Lung (tissue), 12 donors: ENCODE results near the gene TAF1B. TPM values are rescaled to one million over a fixed set of nuclear protein-coding genes. Genes with fewer than 3 reads are reported as not detected.
A peak's percentile ranks its signal among the peaks of the same experiment; 100 is the strongest.

Experiments used
- ATAC-seq: fragments of 200-7000 bp; cut with Tn5 transposase; one replicate; pipeline ENCODE4 v1.9.1; 2020; ENCODE audit warnings: moderate number of reproducible peaks; ENCODE audit not compliant: insufficient read depth, low FRiP score
- DNase-seq, 3 donors: peaks; one replicate each; pipeline ENCODE4 v3.0.0-alpha.2; 2013 to 2017
- H3K27ac ChIP-seq, 2 donors: one replicate each; pipeline ENCODE4 v1.5.1; 2013; ENCODE audit warnings: mild to moderate bottlenecking in 2 of 2, moderate library complexity in 2 of 2, control low read depth in 1 of 2, inconsistent platforms in 1 of 2, low read depth in 1 of 2, low read length in 1 of 2
- H3K27me3 ChIP-seq, 3 donors: one replicate each; pipeline ENCODE4 v1.5.1; 2013; ENCODE audit warnings: low read length in 2 of 3; ENCODE audit not compliant: control insufficient read depth in 3 of 3, insufficient read depth in 3 of 3
- H3K36me3 ChIP-seq, 4 donors: one replicate each; pipeline ENCODE4 v1.5.1; 2013; ENCODE audit warnings: low read length in 4 of 4, mild to moderate bottlenecking in 1 of 4, moderate library complexity in 1 of 4; ENCODE audit not compliant: control insufficient read depth in 4 of 4, insufficient read depth in 4 of 4
- H3K4me1 ChIP-seq, 5 donors: one replicate each; pipeline ENCODE4 v1.5.1; 2013; ENCODE audit warnings: low read length in 5 of 5, mild to moderate bottlenecking in 2 of 5, moderate library complexity in 1 of 5; ENCODE audit not compliant: control insufficient read depth in 5 of 5, insufficient read depth in 5 of 5
- H3K4me3 ChIP-seq: one replicate; pipeline ENCODE4 v1.5.1; 2013; ENCODE audit warnings: mild to moderate bottlenecking, control low read depth, moderate library complexity
- H3K9ac ChIP-seq, 2 donors: one replicate each; pipeline ENCODE4 v1.5.1; 2013; ENCODE audit warnings: low read length in 2 of 2, control low read depth in 1 of 2; ENCODE audit not compliant: insufficient read depth in 1 of 2
- H3K9me3 ChIP-seq, 4 donors: one replicate each; pipeline ENCODE4 v1.5.1; 2013; ENCODE audit warnings: low read length in 3 of 4, mild to moderate bottlenecking in 1 of 4, moderate library complexity in 1 of 4; ENCODE audit not compliant: control insufficient read depth in 4 of 4, insufficient read depth in 3 of 4
- WGBS, 2 donors: extraction: QIAGEN DNeasy Blood & Tissue Kit; methylation state at CpG; one replicate each; pipeline ENCODE4 v1.1.7; 2013; 5-methylcytosine and 5-hydroxymethylcytosine counted together
- polyA plus RNA-seq, 2 donors: library from polyadenylated mRNA; stranded (reverse); fragments of 200-250 nt; gene quantifications; one replicate each; pipeline ENCODE4 v1.2.1, GENCODE V29; 2013
- total RNA-seq, 2 donors: library from RNA; depleted of rRNA in 1 of 2; stranded (reverse); fragments of >200 nt in 1 of 2; gene quantifications; one replicate each; pipeline ENCODE4 v1.2.1, GENCODE V29; 2014 to 2021
- TF ChIP-seq, protein P1 (sequence below): IDR thresholded peaks from 2 replicates; pipeline ENCODE4 v1.5.1; 2012; ENCODE audit warnings: mild to moderate bottlenecking; ENCODE audit errors: control extremely low read depth, extremely low read depth
- donor health status: control.
- donor health status: control.
- donor health status: Bipolar disorder and iron deficiency.
- donor health status: healthy.
- donor health status: DM: yes; HTN: yes; CAD: no.

TAF1B gene
- total and polyA plus RNA-seq, 4 donors, result 6.1 to 46.3 (median 14.9) TPM

DNA sequence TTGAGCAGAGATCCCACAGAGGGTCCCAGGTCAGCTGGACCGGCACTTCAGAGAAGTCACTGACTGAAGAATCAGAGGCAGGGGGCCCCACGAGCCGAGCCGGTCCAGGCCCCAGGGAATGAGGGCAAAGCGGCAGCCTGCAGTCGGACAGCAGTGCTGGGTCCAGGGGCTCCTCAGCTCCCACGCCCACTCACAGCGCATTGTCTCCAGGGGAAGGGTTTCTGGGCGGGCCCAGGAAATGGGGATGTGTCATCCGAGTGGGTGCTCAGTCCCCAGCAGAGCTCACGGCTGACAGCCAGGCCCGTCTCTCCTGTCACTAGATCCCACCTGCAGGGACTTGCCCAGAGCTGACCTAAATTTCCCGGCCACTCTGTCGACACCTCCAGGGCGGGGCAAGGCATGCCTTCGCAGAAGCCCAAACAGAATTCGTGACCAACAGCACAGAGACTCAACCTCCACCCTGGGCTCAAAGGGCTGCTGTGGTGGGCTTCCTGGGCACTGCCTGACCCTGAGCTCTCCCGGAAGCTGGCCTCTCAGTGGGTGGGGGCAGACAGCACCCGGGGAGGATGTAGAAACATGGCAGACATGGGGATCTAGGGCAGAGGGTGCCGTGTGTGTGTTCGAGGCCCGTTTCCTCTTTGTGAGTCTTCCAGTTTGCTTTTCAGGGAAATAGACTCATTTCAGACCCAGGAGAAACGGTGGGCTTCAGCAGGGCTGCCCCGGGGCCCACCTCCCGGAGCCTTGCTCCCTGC lies 42.1 kb upstream of the TAF1B start:
- Histone ChIP-seq H3K36me3 (no peaks in the 10 kb centered on the region), H3K9me3 (no peaks in the 10 kb centered on the region), H3K9ac (no peak overlapping the region), H3K27ac (peak overlapping the region in 1 of 2 donors; percentile 61), H3K27me3 (no peaks in the 10 kb centered on the region), H3K4me3 (no peak overlapping the region), H3K4me1 (peaks cover 0 to 23% (median 4%) of the 10 kb centered on the region in 5 donors)
- ATAC-seq (peak; percentile 12), DNase-seq (no peak)
- 74 to 81% methylated on average over 25 of the region's 25 CpGs for WGBS, 2 donors
- TF ChIP-seq, protein P1, sequence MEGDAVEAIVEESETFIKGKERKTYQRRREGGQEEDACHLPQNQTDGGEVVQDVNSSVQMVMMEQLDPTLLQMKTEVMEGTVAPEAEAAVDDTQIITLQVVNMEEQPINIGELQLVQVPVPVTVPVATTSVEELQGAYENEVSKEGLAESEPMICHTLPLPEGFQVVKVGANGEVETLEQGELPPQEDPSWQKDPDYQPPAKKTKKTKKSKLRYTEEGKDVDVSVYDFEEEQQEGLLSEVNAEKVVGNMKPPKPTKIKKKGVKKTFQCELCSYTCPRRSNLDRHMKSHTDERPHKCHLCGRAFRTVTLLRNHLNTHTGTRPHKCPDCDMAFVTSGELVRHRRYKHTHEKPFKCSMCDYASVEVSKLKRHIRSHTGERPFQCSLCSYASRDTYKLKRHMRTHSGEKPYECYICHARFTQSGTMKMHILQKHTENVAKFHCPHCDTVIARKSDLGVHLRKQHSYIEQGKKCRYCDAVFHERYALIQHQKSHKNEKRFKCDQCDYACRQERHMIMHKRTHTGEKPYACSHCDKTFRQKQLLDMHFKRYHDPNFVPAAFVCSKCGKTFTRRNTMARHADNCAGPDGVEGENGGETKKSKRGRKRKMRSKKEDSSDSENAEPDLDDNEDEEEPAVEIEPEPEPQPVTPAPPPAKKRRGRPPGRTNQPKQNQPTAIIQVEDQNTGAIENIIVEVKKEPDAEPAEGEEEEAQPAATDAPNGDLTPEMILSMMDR, result no peak

DNA sequence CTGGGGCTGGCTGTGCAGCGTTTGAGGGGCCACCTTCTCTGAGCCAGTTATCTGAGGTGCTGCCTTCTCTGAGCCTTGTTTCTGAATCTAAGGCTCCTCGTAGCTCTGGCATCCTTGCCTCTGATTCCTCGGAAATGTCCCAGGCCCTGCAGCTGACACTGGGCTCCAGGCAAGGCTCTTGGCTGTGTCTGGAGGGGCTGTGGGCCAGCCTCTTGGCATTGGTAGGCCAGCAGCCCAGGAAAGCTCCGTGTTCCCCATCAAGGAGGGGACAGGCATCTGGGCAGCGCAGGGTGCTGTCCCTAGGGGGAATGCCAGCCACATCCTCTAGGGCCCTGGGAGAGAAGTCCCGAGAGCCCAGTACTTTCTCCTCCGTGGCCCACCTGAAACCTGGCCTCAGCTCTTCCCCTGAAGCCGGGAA lies 40.7 kb upstream of the TAF1B start:
- Histone ChIP-seq H3K9ac (no peak overlapping the region), H3K36me3 (no peaks in the 10 kb centered on the region), H3K9me3 (no peaks in the 10 kb centered on the region), H3K27ac (no peak overlapping the region), H3K4me1 (peaks cover 0 to 30% (median 4%) of the 10 kb centered on the region in 5 donors), H3K27me3 (no peaks in the 10 kb centered on the region), H3K4me3 (no peak overlapping the region)
- WGBS, 2 donors, result 87 to 93% methylated on average over 8 of the region's 8 CpGs
- ATAC-seq (no peak), DNase-seq (no peak)
- TF ChIP-seq, protein P1, result no peak

DNA sequence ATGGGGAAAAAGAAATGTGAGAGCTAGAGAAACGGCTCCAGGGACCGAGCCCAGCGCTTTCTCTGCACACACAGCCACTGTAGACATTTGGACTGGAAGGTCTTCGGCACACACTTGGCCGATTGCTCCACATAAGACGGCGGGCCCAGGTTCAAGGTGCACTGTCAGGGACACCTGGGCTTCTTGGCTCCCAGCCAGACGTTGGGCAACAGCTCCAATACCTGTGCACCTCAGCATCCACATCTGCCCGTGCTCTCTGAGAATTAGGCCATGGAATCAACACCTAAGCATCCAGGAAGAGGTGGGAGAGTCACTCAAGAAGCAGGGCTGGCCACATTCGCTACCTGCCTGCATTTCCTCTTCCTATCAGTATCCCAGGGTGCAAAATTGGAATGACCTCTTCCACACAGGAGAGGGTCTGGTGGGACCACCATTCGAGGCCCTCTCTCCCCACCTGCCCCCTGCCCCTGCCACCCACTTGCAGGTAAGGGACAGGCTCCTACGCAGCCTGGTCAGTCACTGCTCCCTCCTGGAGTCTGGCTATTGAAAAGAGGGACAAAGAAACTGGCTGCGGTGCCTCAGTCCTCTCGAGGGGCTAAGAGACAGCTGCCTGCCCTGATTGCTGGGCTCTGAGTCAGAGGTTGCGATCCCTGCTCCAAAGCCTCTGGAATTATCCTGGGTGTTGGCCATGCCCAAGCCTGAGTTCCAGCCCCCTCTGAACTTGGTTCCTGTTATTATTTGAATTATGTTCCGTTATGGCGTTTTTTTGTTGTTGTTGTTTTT lies 40.1 kb upstream of the TAF1B start:
- ATAC-seq (no peak), DNase-seq (no peak)
- no peak overlapping the region for H3K27ac ChIP-seq

More for the DNA sequence above, 40.1 kb upstream of the TAF1B start:
- Histone ChIP-seq H3K4me3 (no peak overlapping the region), H3K9ac (no peak overlapping the region), H3K4me1 (peaks cover 0 to 30% (median 2%) of the 10 kb centered on the region in 5 donors), H3K27me3 (no peaks in the 10 kb centered on the region), H3K9me3 (no peaks in the 10 kb centered on the region), H3K36me3 (no peaks in the 10 kb centered on the region)
- WGBS, 2 donors, result 82 to 87% methylated on average over 16 to 17 of the region's 17 CpGs
- TF ChIP-seq, protein P1, result no peak
